Left lobe of liver (tissue), 2 donors: ENCODE data around the gene SMARCA4. TPM values are rescaled to one million over a fixed set of nuclear protein-coding genes. Genes with fewer than 3 reads are reported as not detected.
A peak's percentile ranks its signal among the peaks of the same experiment; 100 is the strongest.
"Not testable (repeated sequence)": the region's sequence is repeated elsewhere in the genome, so short reads cannot be mapped to it uniquely, and the experiment has no call there.

Source experiments
- ATAC-seq: fragments of 200-7000 bp; cut with Tn5 transposase; one replicate; pipeline ENCODE4 v1.9.1; 2020; ENCODE audit warnings: mild to moderate bottlenecking, moderate library complexity
- DNase-seq: peaks from one replicate; pipeline ENCODE4 v3.0.0-alpha.2; 2020; ENCODE audit warnings: low spot score
- total RNA-seq: library from RNA; stranded (reverse); gene quantifications from one replicate; pipeline ENCODE4 v1.2.1, GENCODE V29; 2021
- donor health status: DM: no; HTN: no; CAD: no; lungs with moderate emphysema.
- donor health status: DM: no; HTN: yes; CAD: no.

The SMARCA4 gene
- total RNA-seq, 1 donor from 2014 or later: 29.6 TPM

- DNase-seq: no peak
- no peak for ATAC-seq
Measured at GRCh38 chr19:11059511-11060358, 98.9 kb downstream of the SMARCA4 start.

- DNase-seq: no peak
- no peak for ATAC-seq
Measured at GRCh38 chr19:11061952-11062351, 101.1 kb downstream of the SMARCA4 start.

- no peak for ATAC-seq
- no peak for DNase-seq
Measured at GRCh38 chr19:11063434-11063833, 102.6 kb downstream of the SMARCA4 start.

GRCh38 chr19:11064831-11065303, 104.0 kb downstream of the SMARCA4 start:
- DNase-seq: peak; percentile 82
- peak; percentile 78 for ATAC-seq

GRCh38 chr19:11066326-11066725, 105.5 kb downstream of the SMARCA4 start:
- peak; percentile 87 for ATAC-seq
- peak; percentile 91 for DNase-seq

DNA sequence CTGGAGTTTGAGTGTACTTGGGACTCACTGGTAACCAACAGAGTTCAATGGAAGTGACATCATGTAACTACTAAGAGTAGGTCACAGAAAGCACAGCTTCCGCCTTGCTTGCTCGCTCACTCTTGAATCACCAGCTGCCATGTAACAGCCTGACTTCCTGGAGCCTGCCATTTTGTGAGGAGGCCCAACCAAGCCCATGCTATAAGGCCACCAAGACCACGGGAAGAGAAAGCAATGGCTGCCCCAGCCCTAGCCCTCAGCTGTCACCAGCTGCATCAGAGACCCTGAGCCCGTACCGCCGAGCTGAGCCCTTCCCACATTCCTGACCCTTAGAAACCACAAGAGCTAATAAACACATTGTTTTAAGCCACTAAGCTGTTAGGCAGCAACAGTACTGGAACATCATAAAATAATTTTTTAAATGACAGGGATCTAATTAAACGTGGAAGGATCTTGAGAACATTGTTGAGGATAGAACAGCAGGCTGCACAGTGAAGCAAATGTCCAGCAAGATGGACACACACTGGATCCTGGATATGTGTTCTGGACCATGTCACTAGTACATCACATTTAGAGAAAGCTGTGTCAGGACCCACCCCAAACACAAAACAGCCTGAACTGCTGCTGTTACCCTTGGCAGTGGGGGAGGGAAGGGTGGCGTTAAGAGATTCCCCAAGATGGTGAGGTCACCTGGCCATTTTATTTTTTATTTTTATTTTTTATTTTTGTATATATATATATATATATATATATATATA, 106.7 kb downstream of the SMARCA4 start:
- ATAC-seq (no peak), DNase-seq (no peak)

DNA sequence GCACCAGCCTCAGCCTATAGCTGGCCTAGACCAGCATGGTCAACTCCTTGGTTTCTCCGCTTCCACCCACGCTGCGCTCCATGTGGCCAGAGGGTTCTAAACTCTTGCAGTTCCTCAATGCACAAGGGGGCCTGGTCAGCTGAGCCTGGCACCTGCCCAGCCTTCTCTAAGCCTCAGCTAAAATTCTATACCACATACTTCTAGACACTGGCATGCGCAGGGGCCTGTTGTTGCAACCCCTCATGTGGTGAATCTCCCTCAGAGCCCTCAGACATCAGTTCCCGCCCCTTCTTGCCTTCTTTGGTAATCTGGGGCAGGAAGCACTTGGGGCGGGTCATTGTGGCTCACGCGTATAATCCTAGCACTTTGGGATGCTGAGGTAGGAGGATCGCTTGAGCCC, 108.7 kb downstream of the SMARCA4 start:
- ATAC-seq: no peak
- no peak for DNase-seq

DNA sequence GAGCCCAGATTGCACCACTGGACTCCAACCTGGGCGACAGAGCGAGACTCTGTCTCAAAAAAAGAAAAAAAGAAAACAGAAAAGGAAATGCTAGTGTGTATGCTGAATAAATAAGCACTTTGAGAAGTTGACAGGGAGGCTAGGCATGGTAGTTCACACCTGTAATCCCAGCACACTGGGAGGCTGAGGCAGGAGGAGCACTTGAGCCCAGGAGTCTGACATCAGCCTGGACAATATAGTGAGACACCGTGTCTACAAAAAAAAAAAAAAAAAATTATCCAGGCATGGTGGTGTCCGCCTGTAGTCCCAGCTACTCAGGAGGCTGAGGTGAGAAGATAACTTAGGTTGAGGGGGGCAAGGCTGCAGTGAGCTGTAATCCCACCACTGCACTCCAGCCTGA, 109.3 kb downstream of the SMARCA4 start:
- ATAC-seq (no peak), DNase-seq (no peak)

GRCh38 chr19:11073568-11073967, 112.7 kb downstream of the SMARCA4 start:
- DNase-seq: no peak
- no peak for ATAC-seq

GRCh38 chr19:11076792-11077191, 116.0 kb downstream of the SMARCA4 start:
- not testable (repeated sequence) for DNase-seq, ATAC-seq

- DNase-seq: no peak
- ATAC-seq: no peak
Measured at GRCh38 chr19:11078893-11079292, 118.1 kb downstream of the SMARCA4 start.

DNA sequence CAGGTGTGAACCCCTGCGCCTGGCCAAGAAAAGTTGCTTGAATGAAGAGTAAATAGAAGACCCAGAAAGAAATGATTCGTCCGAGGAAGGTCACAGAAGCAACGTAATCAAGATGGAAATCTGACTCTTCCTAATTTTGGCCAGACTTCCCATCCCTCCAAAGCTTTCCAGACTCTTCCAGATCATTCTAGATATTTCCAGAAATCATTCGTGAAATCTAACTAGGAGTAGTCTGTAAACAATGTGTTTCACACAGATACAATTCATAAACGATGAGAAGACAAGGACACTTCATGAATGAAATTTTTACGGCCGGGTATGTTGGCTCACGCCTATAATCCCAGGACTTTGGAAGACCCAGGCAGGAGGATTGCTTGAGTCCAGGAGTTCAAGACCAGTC, 119.2 kb downstream of the SMARCA4 start:
- DNase-seq (no peak), ATAC-seq (no peak)

- no peak for ATAC-seq
- DNase-seq: no peak
Measured at GRCh38 chr19:11087870-11088505, 127.2 kb downstream of the SMARCA4 start.

DNA sequence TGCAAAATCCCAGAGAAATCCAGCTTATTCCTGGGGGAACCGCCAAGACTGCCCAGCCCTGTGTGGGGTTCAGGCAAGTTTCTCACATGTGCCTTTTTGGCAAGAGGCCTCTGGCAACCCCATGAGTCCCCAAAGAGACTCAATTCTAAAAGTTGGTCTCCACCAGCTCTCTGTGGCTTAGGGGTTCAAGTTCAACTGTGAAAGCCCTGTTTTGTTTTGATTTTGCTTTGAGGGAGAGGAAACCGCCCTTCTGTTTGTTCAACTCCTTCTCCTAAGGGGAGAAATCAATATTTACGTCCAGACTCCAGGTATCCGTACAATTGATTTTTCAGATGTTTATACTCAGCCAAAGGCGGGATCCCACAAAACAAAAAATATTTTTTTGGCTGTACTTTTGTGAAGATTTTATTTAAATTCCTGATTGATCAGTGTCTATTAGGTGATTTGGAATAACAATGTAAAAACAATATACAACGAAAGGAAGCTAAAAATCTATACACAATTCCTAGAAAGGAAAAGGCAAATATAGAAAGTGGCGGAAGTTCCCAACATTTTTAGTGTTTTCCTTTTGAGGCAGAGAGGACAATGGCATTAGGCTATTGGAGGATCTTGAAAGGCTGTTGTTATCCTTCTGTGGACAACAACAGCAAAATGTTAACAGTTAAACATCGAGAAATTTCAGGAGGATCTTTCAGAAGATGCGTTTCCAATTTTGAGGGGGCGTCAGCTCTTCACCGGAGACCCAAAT, 127.8 kb downstream of the SMARCA4 start:
- DNase-seq: no peak
- no peak for ATAC-seq

DNA sequence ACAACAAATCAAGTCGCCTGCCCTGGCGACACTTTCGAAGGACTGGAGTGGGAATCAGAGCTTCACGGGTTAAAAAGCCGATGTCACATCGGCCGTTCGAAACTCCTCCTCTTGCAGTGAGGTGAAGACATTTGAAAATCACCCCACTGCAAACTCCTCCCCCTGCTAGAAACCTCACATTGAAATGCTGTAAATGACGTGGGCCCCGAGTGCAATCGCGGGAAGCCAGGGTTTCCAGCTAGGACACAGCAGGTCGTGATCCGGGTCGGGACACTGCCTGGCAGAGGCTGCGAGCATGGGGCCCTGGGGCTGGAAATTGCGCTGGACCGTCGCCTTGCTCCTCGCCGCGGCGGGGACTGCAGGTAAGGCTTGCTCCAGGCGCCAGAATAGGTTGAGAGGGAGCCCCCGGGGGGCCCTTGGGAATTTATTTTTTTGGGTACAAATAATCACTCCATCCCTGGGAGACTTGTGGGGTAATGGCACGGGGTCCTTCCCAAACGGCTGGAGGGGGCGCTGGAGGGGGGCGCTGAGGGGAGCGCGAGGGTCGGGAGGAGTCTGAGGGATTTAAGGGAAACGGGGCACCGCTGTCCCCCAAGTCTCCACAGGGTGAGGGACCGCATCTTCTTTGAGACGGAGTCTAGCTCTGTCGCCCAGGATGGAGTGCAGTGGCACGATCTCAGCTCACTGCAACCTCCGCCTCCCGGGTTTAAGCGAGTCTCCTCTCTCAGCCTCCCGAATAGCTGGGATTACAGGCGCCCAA, 128.6 kb downstream of the SMARCA4 start, which contains the start of gene LDLR:
TSS of gene LDLR (plus strand) at position 210 of the 760 bp plus-strand sequence. CDS start at position 296, 86 bp downstream.
- ATAC-seq (peak; percentile 57), DNase-seq (peak; percentile 94)

- DNase-seq: not testable (repeated sequence)
- ATAC-seq: peak; percentile 2
Measured at GRCh38 chr19:11090014-11090263, 129.1 kb downstream of the SMARCA4 start.

DNA sequence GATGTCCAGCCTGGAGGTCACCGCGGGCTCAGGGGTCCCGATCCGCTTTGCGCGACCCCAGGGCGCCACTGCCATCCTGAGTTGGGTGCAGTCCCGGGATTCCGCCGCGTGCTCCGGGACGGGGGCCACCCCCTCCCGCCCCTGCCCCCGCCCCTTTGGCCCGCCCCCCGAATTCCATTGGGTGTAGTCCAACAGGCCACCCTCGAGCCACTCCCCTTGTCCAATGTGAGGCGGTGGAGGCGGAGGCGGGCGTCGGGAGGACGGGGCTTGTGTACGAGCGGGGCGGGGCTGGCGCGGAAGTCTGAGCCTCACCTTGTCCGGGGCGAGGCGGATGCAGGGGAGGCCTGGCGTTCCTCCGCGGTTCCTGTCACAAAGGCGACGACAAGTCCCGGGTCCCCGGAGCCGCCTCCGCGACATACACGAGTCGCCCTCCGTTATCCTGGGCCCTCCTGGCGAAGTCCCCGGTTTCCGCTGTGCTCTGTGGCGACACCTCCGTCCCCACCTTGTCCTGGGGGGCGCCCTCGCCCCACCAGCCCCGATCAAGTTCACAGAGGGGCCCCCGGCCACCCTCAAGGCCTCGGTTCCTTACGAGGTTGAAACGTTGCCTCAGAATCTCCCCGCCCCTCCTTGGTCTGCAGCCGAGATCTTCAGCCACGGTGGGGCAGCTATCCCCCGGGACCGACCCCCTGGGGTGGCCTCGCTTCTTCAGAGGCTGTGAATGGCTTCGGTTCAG, 129.6 kb downstream of the SMARCA4 start:
- peak; percentile 98 for DNase-seq
- peak; percentile 80 for ATAC-seq

- ATAC-seq (no peak), DNase-seq (no peak)
Measured at GRCh38 chr19:11090997-11091702, 130.3 kb downstream of the SMARCA4 start.

DNA sequence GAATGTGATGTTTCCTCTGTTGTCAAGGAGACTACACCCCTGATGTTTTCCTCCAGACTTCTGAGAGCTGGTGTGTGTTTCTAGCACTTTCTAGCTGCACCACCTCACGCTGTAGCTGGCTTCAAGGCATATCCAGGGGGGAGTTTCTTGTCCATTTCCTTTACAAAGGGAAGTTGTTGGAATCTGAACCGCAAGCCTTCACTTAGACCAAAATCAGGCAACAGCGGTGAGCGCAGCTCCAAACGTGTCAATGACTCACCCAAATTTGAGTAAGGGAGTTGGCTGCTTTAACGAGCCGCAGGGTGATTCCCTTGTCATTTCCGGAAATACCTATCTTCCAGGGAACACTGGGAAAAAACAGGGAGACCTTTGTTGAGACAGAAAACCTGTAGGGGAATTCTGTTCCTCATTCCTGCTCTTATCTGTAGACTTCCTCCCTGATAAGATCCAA, 130.9 kb downstream of the SMARCA4 start:
- ATAC-seq: no peak
- no peak for DNase-seq
